ENCODE results near the gene KRTAP12-3.

- TF ChIP-seq CTCF (IDR thresholded peaks at IDR 0.05; ENCODE audit: low read depth, low read length, missing input control) (no peak), ZBTB33 (IDR thresholded peaks at IDR 0.05) (no peak), RAD21 (IDR thresholded peaks at IDR 0.05) (no peak), RXRA (IDR thresholded peaks at IDR 0.05) (no peak)
Observed at GRCh38 chr21:44687671-44688070, 29.9 kb downstream of the KRTAP12-3 start.

All from liver (tissue), 3 donors.